WTC11 (cell line): ENCODE data around the gene PPP3CA.

ENCODE experiments used
- CTCF ChIP-seq: fragments of 200-600 bp; IDR thresholded peaks from 2 replicates; pipeline ENCODE4 v1.8.0; 2022; ENCODE audit warnings: antibody characterized with exemption
- NR2C2 ChIP-seq: sonication (generic); formaldehyde crosslinking; IDR thresholded peaks from 2 replicates; pipeline ENCODE4 v1.8.0; 2022; ENCODE audit warnings: mild to moderate bottlenecking, missing genetic modification reagents
- TCF7 ChIP-seq: sonication (generic); formaldehyde crosslinking; IDR thresholded peaks from 2 replicates; pipeline ENCODE4 v1.8.0; 2022; ENCODE audit warnings: mild to moderate bottlenecking, low read depth, missing genetic modification reagents, moderate library complexity

GRCh38 chr4:101183666-101184373 lies 163.5 kb downstream of the PPP3CA start:
- TF ChIP-seq CTCF, result no peak
- no peak for TF ChIP-seq TCF7 (CRISPR knock-in tag)
- no peak for TF ChIP-seq NR2C2 (CRISPR knock-in tag)
